ENCODE results near the gene HJV. TPM values are rescaled to one million over a fixed set of nuclear protein-coding genes. Genes with fewer than 3 reads are reported as not detected.

Gene HJV
- total and polyA plus RNA-seq, 2 experiments from 2014 or later, result not detected

- peak overlapping the region; percentile 92 for H3K27ac ChIP-seq
- no peaks in the 10 kb centered on the region for H3K9me3 ChIP-seq (ENCODE audit: low read depth)
- H3K4me1 ChIP-seq (ENCODE audit: low read depth), result peaks cover 32% of the 10 kb centered on the region
- H3K27me3 ChIP-seq, result no peaks in the 10 kb centered on the region
- H3K4me3 ChIP-seq, result peak overlapping the region; percentile 98
- peaks cover 30% of the 10 kb centered on the region for H3K36me3 ChIP-seq
- no peak for DNase-seq (ENCODE audit: low read depth in 1 of 2, low spot score in 1 of 2)
- no peak for TF ChIP-seq CTCF (IDR thresholded peaks at IDR 0.05; ENCODE audit: low read depth, low read length)
Observed at GRCh38 chr1:145994391-145995120, 27.0 kb downstream of the HJV start.

DNA sequence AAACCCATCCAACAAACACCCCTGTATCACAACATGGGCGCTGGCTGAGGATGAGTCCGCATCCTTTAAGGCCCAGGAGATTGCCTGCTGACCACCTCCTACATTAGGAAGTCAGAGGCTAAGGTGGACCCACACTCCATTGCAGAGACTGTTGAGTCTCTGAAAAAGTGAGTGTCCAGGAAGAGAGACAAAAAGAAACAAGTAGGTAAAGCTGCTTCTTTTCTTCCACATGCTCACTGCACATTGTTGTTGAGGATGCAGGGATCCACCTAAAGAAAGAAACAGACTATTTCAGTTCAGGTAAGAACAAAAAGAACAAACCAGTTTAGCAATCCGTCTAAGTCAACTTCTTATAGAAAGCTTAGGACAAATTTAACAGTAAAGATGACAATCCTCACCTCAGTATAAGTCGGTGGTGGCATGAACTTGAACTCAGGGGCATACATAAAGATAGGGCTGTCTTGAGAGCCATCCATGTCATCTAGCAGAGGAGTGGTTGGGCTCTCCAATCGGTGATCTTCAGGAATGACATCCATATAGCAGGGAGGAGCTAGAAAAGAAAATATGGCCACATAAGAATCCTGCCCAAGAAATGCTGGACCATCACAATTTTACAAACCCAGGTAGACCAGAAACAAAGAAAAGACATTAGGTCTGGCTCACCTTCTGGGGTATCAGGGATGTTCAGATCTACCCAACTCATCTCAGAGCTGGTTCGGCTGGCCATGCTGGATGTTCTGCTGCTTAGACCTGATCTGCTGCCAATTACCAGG is 27.7 kb downstream of the HJV start:
- no peak for TF ChIP-seq CTCF (IDR thresholded peaks at IDR 0.05; ENCODE audit: low read depth, low read length)
- Histone ChIP-seq H3K36me3 (peaks cover 30% of the 10 kb centered on the region), H3K4me3 (peak overlapping the region; percentile 98), H3K9me3 (ENCODE audit: low read depth) (no peaks in the 10 kb centered on the region), H3K27ac (peak overlapping the region; percentile 92), H3K27me3 (no peaks in the 10 kb centered on the region), H3K4me1 (ENCODE audit: low read depth) (peaks cover 28% of the 10 kb centered on the region)
- no peak for DNase-seq (ENCODE audit: low read depth in 1 of 2, low spot score in 1 of 2)

- no peak for TF ChIP-seq CTCF (IDR thresholded peaks at IDR 0.05; ENCODE audit: low read depth, low read length)
- no peaks in the 10 kb centered on the region for H3K9me3 ChIP-seq (ENCODE audit: low read depth)
Observed at GRCh38 chr1:145992958-145993617, 28.4 kb downstream of the HJV start.

DNA sequence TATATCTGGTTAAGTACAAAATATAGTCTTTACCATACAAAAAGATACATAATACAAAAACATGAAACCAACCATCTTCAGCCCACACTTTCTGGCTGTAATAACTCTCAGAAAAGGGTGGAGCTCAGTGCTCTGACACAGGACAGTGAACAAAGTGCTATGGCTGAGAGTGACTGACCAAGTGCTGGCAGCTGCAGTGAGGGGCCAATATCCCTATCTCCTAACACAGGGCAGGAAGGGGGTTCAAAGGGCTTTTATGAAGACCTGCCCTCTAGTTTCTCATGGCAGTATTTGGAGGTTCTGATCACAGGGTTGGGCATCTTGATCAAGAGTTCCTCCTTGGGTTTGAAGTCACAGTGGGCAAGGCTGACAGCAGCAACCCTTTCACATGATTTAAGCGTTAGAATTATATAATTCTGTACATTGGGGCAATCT is 29.0 kb downstream of the HJV start:
- TF ChIP-seq CTCF (IDR thresholded peaks at IDR 0.05; ENCODE audit: low read depth, low read length), result no peak

More at GRCh38 chr1:145992958-145993617, 28.4 kb downstream of the HJV start:
- Histone ChIP-seq H3K27me3 (no peaks in the 10 kb centered on the region), H3K36me3 (peaks cover 30% of the 10 kb centered on the region), H3K4me3 (peak overlapping the region; percentile 98), H3K4me1 (ENCODE audit: low read depth) (peaks cover 23% of the 10 kb centered on the region), H3K27ac (peak overlapping the region; percentile 92)
- no peak for DNase-seq (ENCODE audit: low read depth in 1 of 2, low spot score in 1 of 2)

DNA sequence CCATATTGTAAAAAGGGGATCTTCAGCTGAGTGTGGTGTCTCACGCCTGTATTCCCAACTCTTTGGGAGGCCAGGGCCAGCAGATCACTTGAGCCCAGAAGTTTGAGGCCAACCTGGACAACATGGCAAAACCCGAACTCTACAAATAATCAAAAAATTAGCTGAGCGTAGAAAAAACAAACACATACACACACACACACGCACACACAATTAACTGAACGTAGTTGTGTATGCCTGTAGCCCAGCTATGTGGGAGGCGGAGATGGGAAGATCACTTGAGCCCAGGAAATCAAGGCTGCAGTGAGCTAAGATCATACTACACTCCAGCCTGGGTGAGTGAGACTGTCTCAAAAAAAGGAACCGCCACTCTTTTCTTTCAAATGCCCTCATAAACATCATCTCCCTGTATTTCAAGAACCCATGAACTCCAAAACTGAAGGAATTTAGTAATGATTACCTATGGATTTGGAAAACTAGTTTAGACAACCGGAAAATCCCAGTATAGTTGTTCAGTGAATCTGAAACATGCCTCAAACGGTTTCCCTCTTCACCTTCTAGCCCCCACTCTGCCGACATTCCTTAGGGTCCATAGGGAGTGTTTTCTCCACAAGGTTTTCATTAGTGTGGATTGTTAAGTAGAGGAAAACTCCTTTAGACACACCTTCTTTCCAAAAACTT is 29.7 kb downstream of the HJV start:
- Histone ChIP-seq H3K27ac (peak overlapping the region; percentile 92), H3K36me3 (peaks cover 30% of the 10 kb centered on the region), H3K27me3 (no peaks in the 10 kb centered on the region), H3K4me3 (peak overlapping the region; percentile 98), H3K9me3 (ENCODE audit: low read depth) (no peaks in the 10 kb centered on the region), H3K4me1 (ENCODE audit: low read depth) (peaks cover 13% of the 10 kb centered on the region)
- TF ChIP-seq CTCF (IDR thresholded peaks at IDR 0.05; ENCODE audit: low read depth, low read length), result no peak
- no peak for DNase-seq (ENCODE audit: low read depth in 1 of 2, low spot score in 1 of 2)

More for the DNA sequence above, 29.0 kb downstream of the HJV start:
- no peaks in the 10 kb centered on the region for H3K9me3 ChIP-seq (ENCODE audit: low read depth)
- peak overlapping the region; percentile 98 for H3K4me3 ChIP-seq
- H3K36me3 ChIP-seq, result peaks cover 30% of the 10 kb centered on the region
- no peak for DNase-seq (ENCODE audit: low read depth in 1 of 2, low spot score in 1 of 2)
- H3K27ac ChIP-seq, result peak overlapping the region; percentile 92
- no peaks in the 10 kb centered on the region for H3K27me3 ChIP-seq
- peaks cover 19% of the 10 kb centered on the region for H3K4me1 ChIP-seq (ENCODE audit: low read depth)

Measured in cardiac muscle cell (in vitro differentiated cells and primary cell).